GM12878 (cell line): ENCODE measurements around the gene PCSK5. TPM values are rescaled to one million over a fixed set of nuclear protein-coding genes. Genes with fewer than 3 reads are reported as not detected.

Experiments
- ATAC-seq: fragments of 200-7000 bp; cut with Tn5 transposase; 3 replicates; pipeline ENCODE4 v1.9.1; 2020; ENCODE audit warnings: mild to moderate bottlenecking, moderate library complexity
- BruUV-seq: library from RNA; stranded (reverse); fragments of 400-500 nt; replicated peaks from 2 replicates; lab custom pipeline; 2021; lab: Mats Ljungman, UMichigan
- CTCF ChIA-PET: fragments of 300-600 bp; sonication (Branson Sonifier 250); formaldehyde crosslinking; extraction: SDS; loops from one replicate; lab custom pipeline; 2021; ENCODE audit warnings: inconsistent platforms; lab: Yijun Ruan, JAX
- POLR2A ChIA-PET: fragments of 350-600 bp; formaldehyde crosslinking; extraction: SDS; loops from one replicate; lab custom pipeline; 2021; ENCODE audit warnings: inconsistent platforms; lab: Charles Lee
- RAD21 ChIA-PET: fragments of 300-600 bp; sonication (Branson Sonifier 250); formaldehyde crosslinking; loops from one replicate; lab custom pipeline; 2023; ENCODE audit warnings: antibody characterized with exemption; ENCODE audit not compliant: unreplicated experiment; lab: Charles Lee
- SMC1A ChIA-PET: fragments of 300-600 bp; sonication (Branson Sonifier 250); formaldehyde crosslinking; loops from one replicate; lab custom pipeline; 2023; ENCODE audit not compliant: unreplicated experiment, uncharacterized antibody; lab: Charles Lee
- DNase-seq: peaks from one replicate; pipeline ENCODE4 v3.0.0-alpha.2; 2011; ENCODE audit warnings: low read depth, low spot score
- FAIRE-seq: peaks from 3 replicates; lab custom pipeline; 2011; peaks lifted over from hg19 to GRCh38; lab: Jason Lieb, UNC
- H2AFZ ChIP-seq: 2 replicates; pipeline ENCODE4 v1.6.0; 2011; ENCODE audit warnings: low read depth, low read length, control low read depth; ENCODE audit not compliant: control insufficient read depth
- H3K27ac ChIP-seq: 2 replicates; pipeline ENCODE4 v1.5.1; 2011; ENCODE audit warnings: control low read depth; ENCODE audit not compliant: control insufficient read depth, insufficient read depth
- H3K27me3 ChIP-seq, 2 experiments: replicated peaks in 1 of 2; 2 replicates each; pipeline versions ENCODE4 v1.6.0 to v1.6.1; 2011; ENCODE audit warnings: low read length in 1 of 2; ENCODE audit not compliant: control insufficient read depth in 2 of 2, insufficient read depth in 2 of 2
- H3K36me3 ChIP-seq, 2 experiments: 2 replicates each; pipeline ENCODE4 v1.5.1; 2011; ENCODE audit warnings: low read length in 1 of 2; ENCODE audit not compliant: control insufficient read depth in 2 of 2, insufficient read depth in 2 of 2
- H3K4me1 ChIP-seq: 2 replicates; pipeline ENCODE4 v1.6.1; 2011; ENCODE audit warnings: mild to moderate bottlenecking, low read length, moderate library complexity, mixed read lengths; ENCODE audit not compliant: control insufficient read depth, insufficient read depth
- H3K4me2 ChIP-seq: 2 replicates; pipeline ENCODE4 v1.6.0; 2011; ENCODE audit warnings: control low read depth; ENCODE audit not compliant: control insufficient read depth, insufficient read depth
- H3K4me3 ChIP-seq: fragments of 200-600 bp; sonication (generic); 2 replicates; pipeline ENCODE4 v1.5.1; 2016
- H3K79me2 ChIP-seq: 2 replicates; pipeline ENCODE4 v1.6.0; 2011; ENCODE audit warnings: low read length; ENCODE audit not compliant: control insufficient read depth, insufficient read depth
- H3K9ac ChIP-seq: 2 replicates; pipeline ENCODE4 v1.8.0; 2011; ENCODE audit warnings: low read length, control low read depth, mixed read lengths; ENCODE audit not compliant: control insufficient read depth, insufficient read depth
- H3K9me3 ChIP-seq: replicated peaks from 3 replicates; pipeline ENCODE4 v1.5.1; 2011; ENCODE audit warnings: mild to moderate bottlenecking, low read length; ENCODE audit not compliant: control insufficient read depth, insufficient read depth
- H4K20me1 ChIP-seq: 2 replicates; pipeline ENCODE4 v1.6.0; 2011; ENCODE audit not compliant: control insufficient read depth, insufficient read depth
- CHD4 ChIP-seq: fragments of 200-600 bp; sonication (generic); IDR thresholded peaks from 2 replicates; pipeline ENCODE4 v1.6.1; 2016; ENCODE audit warnings: mild to moderate bottlenecking
- IKZF2 ChIP-seq, 2 experiments: fragments of 450-650 bp; IDR thresholded peaks; 2 replicates each; pipeline ENCODE4 v1.6.1; 2017; ENCODE audit warnings: mild to moderate bottlenecking in 2 of 2, moderate library complexity in 2 of 2
- JUND ChIP-seq: IDR thresholded peaks from 2 replicates; pipeline ENCODE4 v1.6.1; 2012; ENCODE audit warnings: low read depth, mild to moderate bottlenecking, low read length, improper control_type of control experiment, moderate library complexity
- NR2C2 ChIP-seq: IDR thresholded peaks from 2 replicates; pipeline ENCODE4 v1.6.1; 2011; ENCODE audit warnings: borderline replicate concordance, low read depth; ENCODE audit not compliant: control insufficient read depth, insufficient read length
- PML ChIP-seq: IDR thresholded peaks from 2 replicates; pipeline ENCODE4 v1.6.1; 2012; ENCODE audit warnings: low read length, inconsistent platforms
- RCOR1 ChIP-seq: conservative IDR thresholded peaks from 2 replicates; pipeline ENCODE4 v1.6.1; 2012; ENCODE audit warnings: low read depth, low read length, improper control_type of control experiment
- RELB ChIP-seq: fragments of 450-650 bp; IDR thresholded peaks from 2 replicates; pipeline ENCODE4 v1.6.1; 2017; ENCODE audit warnings: low read depth, mild to moderate bottlenecking, moderate library complexity
- TCF3 ChIP-seq: IDR thresholded peaks from 2 replicates; pipeline ENCODE4 v1.6.1; 2012; ENCODE audit warnings: low read depth, mild to moderate bottlenecking, low read length, borderline replicate concordance; ENCODE audit not compliant: insufficient read depth
- WGBS: methylation state at CpG from one replicate; pipeline ENCODE4 v1.1.6; 2016; ENCODE audit warnings: low lambda C conversion rate; ENCODE audit not compliant: insufficient replicate concordance, insufficient coverage; ENCODE audit errors: missing lambda C conversion rate; 5-methylcytosine and 5-hydroxymethylcytosine counted together
- in situ Hi-C: fragments of 300-500 bp; cut with MboI; formaldehyde crosslinking; loops from 9 replicates; pipeline ENCODE4 v1.14.3; 2018; ENCODE audit warnings: mixed read lengths
- intact Hi-C: fragments of 100-400 bp; cut with micrococcal nuclease; formaldehyde crosslinking; loops from one replicate; pipeline ENCODE4 v1.14.2; 2022; ENCODE audit not compliant: unreplicated experiment
- polyA plus RNA-seq, 11 experiments: library from polyadenylated mRNA; depleted of rRNA in 4 of 11; unstranded in 6 of 11; stranded (reverse) in 5 of 11; fragments of >200 nt; fragmentation: Nextera tagmentation in 4 of 11; fragmentation: Illumina TruSeq in 1 of 11; extraction: Ambion mirVana in 4 of 11; extraction: Trizol in 1 of 11; gene quantifications; 1 replicate in 1 of 11; 2 replicates in 10 of 11; pipeline versions ENCODE4 v1.2.1 to v1.2.3, GENCODE V29; 2011 to 2016; ENCODE audit warnings: inconsistent platforms in 2 of 11, missing spikeins in 2 of 11, low read depth in 1 of 11
- total RNA-seq, 4 experiments: library from RNA; depleted of rRNA in 3 of 4; stranded (reverse); fragments of >200 nt in 3 of 4; fragmentation: Illumina TruSeq in 1 of 4; extraction: Trizol in 1 of 4; gene quantifications; 2 replicates each; pipeline versions ENCODE4 v1.2.1 to v1.2.3, GENCODE V29; 2013 to 2021

PCSK5 gene
- total and polyA plus RNA-seq, 10 of the 15 experiments (the other 5 are each of a cell fraction or from before 2014, with no cell fraction given), result 0.01 to 0.13 (median 0.04) TPM; not detected in 3

DNA sequence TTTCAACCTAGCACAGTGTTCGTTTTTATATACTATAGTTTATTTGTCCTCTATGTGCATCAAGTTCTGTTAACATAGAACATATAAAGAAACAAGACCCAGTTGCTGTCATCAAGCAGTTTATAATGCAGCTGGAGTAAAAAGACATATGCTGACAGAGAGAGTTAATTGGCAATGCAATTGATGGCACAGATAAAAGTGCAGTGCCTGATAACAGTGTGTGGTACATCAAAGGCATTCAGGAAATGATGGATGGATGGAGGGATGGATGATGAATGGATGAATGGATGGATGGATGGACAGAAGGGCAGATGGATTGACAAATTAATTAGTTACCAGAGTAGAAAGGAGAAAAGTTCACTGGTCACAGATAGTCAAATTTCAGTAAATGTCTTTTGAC lies 264.9 kb downstream of the PCSK5 start:
- Histone ChIP-seq H3K9me3 (no peaks in the 10 kb centered on the region), H3K4me1 (no peaks in the 10 kb centered on the region; the same call in none of the 2 replicates), H3K4me2 (no peak overlapping the region)
- ChIA-PET POLR2A (interaction anchor here (0.6 kb wide), 1 partner anchor 31 kb away, joined by 3 read pairs; no protein-coding TSS in a partner anchor), CTCF (no interaction called here)
- no peak for TF ChIP-seq CHD4
- TF ChIP-seq JUND, result no peak
- no peak for TF ChIP-seq RELB
- TF ChIP-seq PML, result no peak
- TF ChIP-seq RCOR1, result no peak
- no peak for TF ChIP-seq IKZF2 (IDR thresholded peaks at IDR 0.05)
- no peak for TF ChIP-seq NR2C2
- TF ChIP-seq TCF3, result no peak
- TF ChIP-seq, all 136 proteins: peak for 0
- BruUV-seq, result no TSS peak
- 11% methylated on average over 1 of the region's 1 CpG for WGBS
- SMC1A ChIA-PET, result interaction anchor here (0.7 kb wide), 1 partner anchor 406 kb away, joined by 3 read pairs; no protein-coding TSS in a partner anchor
- RAD21 ChIA-PET, result no interaction called here
- H3K36me3 ChIP-seq, result no peaks in the 10 kb centered on the region
- no peaks in the 10 kb centered on the region for H4K20me1 ChIP-seq
- FAIRE-seq (no peak), DNase-seq (no peak), ATAC-seq (no peak)
- no peak overlapping the region for H3K27ac ChIP-seq
- in situ Hi-C loops, result no loop called here
- no peaks in the 10 kb centered on the region for H3K27me3 ChIP-seq
- no peaks in the 10 kb centered on the region for H3K79me2 ChIP-seq
- H3K4me3 ChIP-seq, result no peak overlapping the region
- intact Hi-C loops, result no loop called here
- H2AFZ ChIP-seq, result no peak overlapping the region
- no peak overlapping the region for H3K9ac ChIP-seq
